ENCODE results near the gene GOLGA6L7. TPM values are rescaled to one million over a fixed set of nuclear protein-coding genes. Genes with fewer than 3 reads are reported as not detected.
A peak's percentile ranks its signal among the peaks of the same experiment; 100 is the strongest.

Gene GOLGA6L7
- total RNA-seq, 2 experiments from 2014 or later: not detected

DNA sequence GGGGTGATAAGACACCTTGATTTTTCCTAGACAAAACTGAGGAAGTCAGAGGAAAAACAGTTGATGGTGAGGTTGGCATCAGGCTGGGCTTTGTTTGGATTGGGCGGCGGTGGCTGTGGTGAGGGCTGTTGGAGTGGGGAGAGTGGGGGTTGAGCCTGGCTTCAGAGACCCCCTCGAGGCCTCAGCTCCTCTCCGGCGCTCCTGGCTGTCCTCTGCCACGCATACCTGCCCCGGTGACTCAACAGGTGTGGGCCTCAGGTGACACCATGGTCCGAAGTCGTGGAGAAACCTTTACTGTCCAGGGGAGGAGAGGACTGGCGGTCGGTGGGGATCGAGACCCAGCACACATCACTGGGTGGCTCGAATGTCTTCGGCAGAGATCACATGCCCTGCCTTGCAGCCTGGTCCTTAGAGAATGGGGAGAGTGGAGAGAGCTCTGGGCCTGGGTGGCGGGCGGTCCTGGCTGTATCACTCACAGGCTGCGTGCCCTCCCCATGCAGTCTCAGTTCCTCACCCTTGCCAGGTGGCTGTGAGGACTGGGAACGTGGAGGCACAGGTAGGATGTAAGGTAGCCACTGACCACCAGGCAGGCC lies 40.0 kb upstream of the GOLGA6L7 start:
- Mint-ChIP-seq H3K4me3 (peak overlapping the region; percentile 83), H3K27ac (peak overlapping the region; percentile 85), H3K27me3 (no peaks in the 10 kb centered on the region), H3K4me1 (peaks cover 58% of the 10 kb centered on the region), H3K9me3 (no peaks in the 10 kb centered on the region), H3K36me3 (peaks cover 8% of the 10 kb centered on the region)
- no peak for DNase-seq

DNA sequence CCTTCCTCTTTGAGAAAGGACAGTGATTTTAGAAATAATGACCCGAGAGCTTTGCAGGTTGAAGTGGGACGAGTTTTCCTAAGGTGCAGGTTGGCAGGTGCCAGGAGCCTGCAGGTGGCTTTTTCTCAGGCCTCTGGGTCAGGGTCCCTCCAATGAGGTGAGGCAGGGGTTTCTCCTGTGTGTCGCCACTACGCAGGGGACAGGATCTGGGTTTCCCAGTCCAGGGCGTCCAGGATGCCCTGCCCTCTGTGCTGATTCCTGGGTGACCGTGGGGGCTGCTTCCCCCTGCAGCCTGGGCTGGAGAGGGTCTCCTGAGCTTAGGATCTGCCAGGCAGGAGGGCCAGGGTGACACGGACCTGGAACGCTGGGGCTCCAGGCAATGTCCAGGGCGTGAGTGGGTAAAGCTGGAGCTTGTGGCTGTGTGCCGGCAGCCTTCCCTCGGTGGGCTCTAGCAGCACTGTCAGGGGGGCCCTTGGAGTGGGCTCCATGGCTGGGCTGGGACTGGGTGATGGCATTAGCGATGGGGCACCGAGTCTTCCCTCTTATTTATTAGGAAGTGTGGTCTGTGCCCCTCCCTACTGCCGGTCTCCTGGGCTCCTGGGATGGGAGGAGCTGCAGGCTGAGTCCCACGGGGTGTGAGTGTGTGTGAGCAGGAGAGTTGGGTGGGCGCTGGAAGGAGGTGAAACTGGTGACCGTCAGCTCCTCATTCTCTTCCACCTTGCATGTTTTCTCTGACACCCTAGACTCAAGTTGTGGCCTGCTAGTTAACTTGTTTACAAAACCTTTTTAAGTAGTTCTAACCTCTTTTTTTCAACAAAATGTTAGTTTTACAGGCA lies 39.1 kb upstream of the GOLGA6L7 start:
- DNase-seq: no peak
- Mint-ChIP-seq H3K4me3 (peak overlapping the region; percentile 83), H3K4me1 (peaks cover 52% of the 10 kb centered on the region), H3K27ac (peak overlapping the region; percentile 85), H3K27me3 (no peaks in the 10 kb centered on the region), H3K9me3 (no peaks in the 10 kb centered on the region), H3K36me3 (peaks cover 8% of the 10 kb centered on the region)

DNA sequence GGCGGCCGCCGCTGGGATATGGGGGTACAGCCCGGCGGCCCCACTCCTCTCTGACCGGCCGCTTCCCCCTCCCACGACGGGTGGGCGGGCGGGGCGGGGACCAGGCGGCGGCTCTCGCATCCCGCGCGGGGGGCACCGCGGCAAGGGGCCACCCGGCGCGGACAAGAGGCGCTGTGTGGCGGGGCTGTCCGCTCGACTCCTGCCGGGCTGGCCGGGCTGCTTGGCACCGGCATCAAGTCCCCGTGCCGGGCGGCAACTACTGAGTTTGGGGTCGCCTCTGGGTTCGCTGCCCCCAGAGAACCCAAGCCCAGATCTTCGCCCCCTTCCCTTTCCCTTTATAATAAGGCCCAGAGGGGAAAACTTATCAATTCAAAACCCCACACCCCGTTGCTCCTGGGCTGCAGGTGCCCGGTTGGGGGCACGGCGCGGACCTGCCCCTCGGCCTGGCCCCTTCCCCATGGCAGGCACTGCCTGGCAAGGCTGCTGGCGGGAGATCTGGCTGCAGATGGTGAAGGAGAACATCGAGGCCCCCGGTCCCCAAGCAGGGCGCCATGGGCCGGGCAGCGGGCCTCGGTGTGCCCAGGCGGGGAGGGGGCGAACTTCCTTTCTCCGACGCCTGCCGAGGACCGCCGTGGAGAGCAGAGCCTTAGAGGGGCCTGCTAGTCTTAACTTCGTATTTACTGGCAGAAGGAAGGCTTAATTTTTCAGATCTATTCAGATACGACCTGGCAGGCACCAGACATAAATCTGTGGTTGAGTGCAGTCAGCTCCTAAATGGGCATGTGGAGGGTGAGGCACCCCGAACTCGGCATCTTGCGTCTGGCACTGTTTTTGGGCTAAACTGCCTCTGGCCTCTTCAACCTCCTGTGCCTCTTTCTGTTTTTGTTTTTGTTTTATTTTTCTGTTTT lies 38.2 kb upstream of the GOLGA6L7 start:
- peaks cover 50% of the 10 kb centered on the region for H3K4me1 Mint-ChIP-seq
- peak; percentile 32 for DNase-seq
- no peaks in the 10 kb centered on the region for H3K9me3 Mint-ChIP-seq
- peaks cover 8% of the 10 kb centered on the region for H3K36me3 Mint-ChIP-seq
- H3K27me3 Mint-ChIP-seq: no peaks in the 10 kb centered on the region
- peak overlapping the region; percentile 85 for H3K27ac Mint-ChIP-seq
- H3K4me3 Mint-ChIP-seq: peak overlapping the region; percentile 83

DNA sequence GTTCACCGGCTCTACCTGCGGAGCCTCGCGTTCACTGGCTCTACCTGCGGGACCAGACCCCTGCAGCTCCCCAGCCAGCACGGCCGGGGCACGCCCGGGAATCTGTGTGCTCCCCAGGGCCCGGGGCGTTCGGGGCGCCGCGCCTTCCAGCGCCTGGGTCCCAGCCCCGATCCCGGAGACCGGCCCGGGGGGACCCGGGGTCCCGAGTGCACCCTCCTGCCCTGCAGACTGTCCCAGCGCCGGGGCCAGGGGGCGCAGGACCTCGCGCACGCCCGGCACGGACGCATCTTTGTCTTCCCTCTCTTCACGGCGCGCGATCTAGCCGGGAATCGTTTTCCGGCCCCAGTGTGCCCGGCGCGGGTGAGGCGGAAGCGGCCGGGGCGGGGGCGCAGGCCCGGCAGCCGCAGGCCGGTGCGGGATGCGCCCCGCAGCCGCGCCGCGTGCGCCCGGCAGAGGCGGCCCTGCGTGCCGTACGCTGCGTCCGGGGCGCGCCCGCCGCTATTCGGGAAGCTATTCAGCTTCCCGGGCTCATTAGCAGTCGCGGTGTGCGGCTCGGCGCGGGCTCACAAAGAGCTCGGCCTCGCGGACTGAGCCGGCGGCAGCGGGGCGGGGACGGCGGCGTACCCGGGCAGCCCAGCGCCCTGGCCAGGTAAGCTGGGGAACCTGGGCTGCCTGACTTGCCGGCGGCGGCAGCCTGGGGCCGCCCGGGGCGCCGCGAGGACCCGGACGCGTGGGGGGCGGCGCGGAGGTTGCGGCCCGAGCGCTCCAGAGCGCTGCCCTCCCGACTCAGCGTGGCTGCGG lies 37.4 kb upstream of the GOLGA6L7 start, which contains the start of gene APBA2:
Gene APBA2, plus strand, starts transcription at position 345 of the 801 bp plus-strand sequence. CDS start 167,911 bp downstream, outside the sequence.
- peak; percentile 61 for DNase-seq
- Mint-ChIP-seq H3K9me3 (no peaks in the 10 kb centered on the region), H3K27ac (peak within 1 kb of the TSS; percentile 85)

DNA sequence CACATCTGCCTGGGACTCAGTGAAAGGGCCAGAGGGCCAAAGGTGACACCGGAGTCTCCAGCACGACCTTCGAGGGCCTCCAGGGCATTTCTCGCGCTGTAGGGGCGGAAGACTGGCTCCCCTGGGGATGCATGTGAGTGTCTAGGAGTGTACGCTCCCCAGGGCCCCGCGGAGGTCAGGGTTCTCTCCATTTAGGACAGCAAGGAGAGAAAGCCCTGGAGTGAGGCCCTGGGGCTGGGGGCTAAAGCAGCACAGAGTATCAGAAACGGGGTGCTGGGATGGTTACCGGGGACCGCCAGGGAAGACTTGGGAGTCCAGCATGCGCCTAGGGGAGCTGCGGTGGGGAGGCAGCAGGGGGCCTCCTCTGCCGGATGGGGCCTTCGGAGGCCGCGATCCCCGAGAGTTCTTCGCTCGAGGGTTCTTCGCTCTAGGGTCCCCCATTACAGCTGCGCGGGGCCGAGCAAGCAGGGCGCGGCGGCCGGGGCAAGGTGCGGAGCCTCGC lies 36.7 kb upstream of the GOLGA6L7 start:
- H3K4me1 Mint-ChIP-seq: peaks cover 38% of the 10 kb centered on the region
- peak overlapping the region; percentile 29 for H3K27ac Mint-ChIP-seq
- H3K4me3 Mint-ChIP-seq: peak overlapping the region; percentile 74

More for the DNA sequence above, 37.4 kb upstream of the GOLGA6L7 start, which contains the start of gene APBA2:
- Mint-ChIP-seq H3K27me3 (no peaks in the 10 kb centered on the region), H3K4me1 (peaks cover 45% of the 10 kb centered on the region), H3K4me3 (peak within 1 kb of the TSS; percentile 83), H3K36me3 (peaks cover 8% of the 10 kb centered on the region)

DNA sequence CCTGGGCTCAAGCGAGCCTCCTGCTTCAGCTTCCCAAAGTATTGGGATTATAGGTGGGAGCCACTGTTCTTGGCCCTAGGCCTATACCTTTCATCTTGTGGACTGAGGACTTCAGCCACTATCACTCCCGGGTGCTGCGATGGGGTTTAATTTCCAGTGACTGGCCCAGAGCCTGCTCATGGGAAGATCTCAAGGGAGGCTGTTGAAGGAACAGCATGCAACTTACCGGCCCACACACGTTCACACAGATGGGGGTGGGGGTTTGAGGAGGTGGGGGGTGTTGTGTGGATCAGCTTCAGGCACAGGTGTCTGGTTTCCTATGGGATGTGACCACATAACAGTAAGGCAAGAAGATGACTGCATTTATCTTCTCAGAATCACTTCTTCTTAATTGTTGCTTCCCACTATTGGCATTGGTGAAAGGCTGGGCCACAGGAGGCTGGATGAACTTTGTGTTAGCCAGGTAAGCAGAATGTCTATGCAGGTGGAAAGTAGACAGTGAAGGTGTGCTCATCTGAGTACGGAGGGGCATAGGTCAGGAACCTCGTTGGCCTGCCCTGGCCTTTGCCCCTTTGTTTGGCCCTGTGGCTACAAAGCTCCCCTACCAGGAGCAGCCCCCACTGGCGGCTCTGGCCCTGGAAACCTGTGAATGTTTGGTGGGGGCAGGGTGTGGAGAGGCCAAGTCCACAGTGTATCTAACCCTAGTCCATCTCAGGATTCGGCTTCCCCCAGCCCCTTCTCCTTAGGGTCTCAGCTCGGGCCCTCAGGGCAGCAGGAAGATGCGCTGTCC lies 35.9 kb upstream of the GOLGA6L7 start:
- H3K27me3 Mint-ChIP-seq: no peaks in the 10 kb centered on the region
- H3K27ac Mint-ChIP-seq: no peak overlapping the region
- H3K9me3 Mint-ChIP-seq: no peaks in the 10 kb centered on the region
- DNase-seq: no peak
- H3K4me3 Mint-ChIP-seq: peak overlapping the region; percentile 74
- H3K4me1 Mint-ChIP-seq: peaks cover 30% of the 10 kb centered on the region
- peaks cover 4% of the 10 kb centered on the region for H3K36me3 Mint-ChIP-seq

More for the DNA sequence above, 36.7 kb upstream of the GOLGA6L7 start:
- DNase-seq: no peak
- H3K9me3 Mint-ChIP-seq: no peaks in the 10 kb centered on the region
- peaks cover 6% of the 10 kb centered on the region for H3K36me3 Mint-ChIP-seq
- no peaks in the 10 kb centered on the region for H3K27me3 Mint-ChIP-seq

DNA sequence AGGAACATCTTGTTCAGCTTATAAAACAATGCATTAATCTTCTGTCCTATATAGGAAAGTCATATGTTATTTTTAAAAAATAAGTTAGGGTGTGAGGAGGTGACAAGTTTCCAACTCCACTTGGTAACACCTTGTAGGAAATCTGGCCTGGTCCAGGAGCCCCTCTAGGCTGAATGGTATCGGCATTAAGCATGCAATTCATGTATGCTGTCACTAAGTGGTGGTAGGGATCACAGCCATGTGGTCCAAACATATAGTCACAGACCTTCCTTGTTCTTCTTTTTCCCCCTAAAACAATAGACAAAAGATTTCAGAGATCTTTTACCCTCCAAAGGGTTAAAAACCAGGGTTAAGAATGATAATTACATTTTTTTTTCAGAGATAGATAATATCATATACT lies 33.2 kb upstream of the GOLGA6L7 start:
- Mint-ChIP-seq H3K9me3 (no peaks in the 10 kb centered on the region), H3K27ac (no peak overlapping the region), H3K4me3 (no peak overlapping the region), H3K36me3 (no peaks in the 10 kb centered on the region), H3K27me3 (no peaks in the 10 kb centered on the region), H3K4me1 (peaks cover 16% of the 10 kb centered on the region)
- no peak for DNase-seq

DNA sequence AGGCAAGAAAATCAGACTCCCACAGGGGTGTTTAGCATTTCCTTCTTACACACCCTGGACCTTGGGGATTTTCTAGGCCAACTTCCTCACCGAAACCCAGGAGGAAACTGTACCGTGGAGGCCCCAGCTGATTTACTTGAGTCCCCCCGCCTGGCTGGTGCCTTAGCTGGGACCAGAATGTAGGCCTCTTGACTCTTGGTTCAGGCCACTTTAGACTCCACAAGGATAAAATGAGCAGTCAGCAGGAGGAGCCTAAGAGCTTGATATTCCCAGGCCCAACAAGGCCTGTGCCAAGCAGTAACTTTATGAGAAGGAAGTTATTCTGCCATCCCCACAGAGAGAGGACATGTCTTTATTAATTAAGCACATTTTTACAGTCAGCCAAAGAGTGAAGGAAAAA lies 32.7 kb upstream of the GOLGA6L7 start:
- H3K36me3 Mint-ChIP-seq: no peaks in the 10 kb centered on the region
- no peak overlapping the region for H3K4me3 Mint-ChIP-seq
- no peaks in the 10 kb centered on the region for H3K27me3 Mint-ChIP-seq
- no peaks in the 10 kb centered on the region for H3K9me3 Mint-ChIP-seq
- H3K4me1 Mint-ChIP-seq: peaks cover 20% of the 10 kb centered on the region
- no peak for DNase-seq
- H3K27ac Mint-ChIP-seq: no peak overlapping the region

DNA sequence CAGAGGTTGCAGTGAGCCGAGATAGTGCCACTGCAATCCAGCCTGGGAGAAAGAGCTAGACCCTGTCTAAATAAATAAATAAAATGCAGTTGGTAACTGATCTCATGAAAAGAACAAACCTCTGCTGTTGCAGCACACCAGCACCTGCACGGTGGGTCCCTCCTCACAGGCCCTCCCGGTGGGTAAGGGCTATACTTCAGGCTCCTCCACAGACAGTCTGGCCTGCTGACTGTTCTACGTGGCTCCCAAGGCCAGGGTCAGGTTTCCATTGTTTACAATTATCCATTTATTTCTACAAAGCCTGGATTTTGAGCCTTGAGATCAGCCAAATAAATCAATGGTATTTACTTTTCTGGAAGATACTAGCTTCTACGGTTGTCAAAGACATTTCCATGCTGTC lies 32.2 kb upstream of the GOLGA6L7 start:
- no peak for DNase-seq
- no peak overlapping the region for H3K4me3 Mint-ChIP-seq
- no peaks in the 10 kb centered on the region for H3K9me3 Mint-ChIP-seq
- H3K27me3 Mint-ChIP-seq: no peaks in the 10 kb centered on the region
- H3K36me3 Mint-ChIP-seq: no peaks in the 10 kb centered on the region
- no peak overlapping the region for H3K27ac Mint-ChIP-seq
- peaks cover 23% of the 10 kb centered on the region for H3K4me1 Mint-ChIP-seq

DNA sequence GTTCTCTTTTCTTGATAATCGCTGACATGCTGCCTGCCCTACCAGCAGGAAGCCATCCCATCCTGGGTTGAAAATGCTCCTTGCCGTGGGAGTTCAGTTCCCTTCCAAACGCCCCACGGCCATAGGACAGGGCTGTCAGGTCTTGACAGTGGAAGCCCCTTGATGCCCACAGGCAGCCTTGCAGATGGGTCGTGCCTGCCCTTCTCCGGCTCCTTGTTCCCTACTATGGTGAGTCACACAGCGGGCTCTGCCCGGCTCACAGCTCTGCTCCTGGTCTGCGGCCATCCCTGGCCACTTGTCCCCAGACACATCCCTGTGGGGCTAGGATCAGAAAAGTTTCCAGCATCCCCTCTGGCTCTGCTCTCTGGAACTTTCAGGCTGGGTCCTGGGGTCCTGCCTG lies 31.1 kb upstream of the GOLGA6L7 start:
- Mint-ChIP-seq H3K4me1 (peaks cover 21% of the 10 kb centered on the region), H3K27ac (no peak overlapping the region), H3K9me3 (no peaks in the 10 kb centered on the region), H3K27me3 (no peaks in the 10 kb centered on the region), H3K4me3 (no peak overlapping the region), H3K36me3 (no peaks in the 10 kb centered on the region)
- DNase-seq: no peak

DNA sequence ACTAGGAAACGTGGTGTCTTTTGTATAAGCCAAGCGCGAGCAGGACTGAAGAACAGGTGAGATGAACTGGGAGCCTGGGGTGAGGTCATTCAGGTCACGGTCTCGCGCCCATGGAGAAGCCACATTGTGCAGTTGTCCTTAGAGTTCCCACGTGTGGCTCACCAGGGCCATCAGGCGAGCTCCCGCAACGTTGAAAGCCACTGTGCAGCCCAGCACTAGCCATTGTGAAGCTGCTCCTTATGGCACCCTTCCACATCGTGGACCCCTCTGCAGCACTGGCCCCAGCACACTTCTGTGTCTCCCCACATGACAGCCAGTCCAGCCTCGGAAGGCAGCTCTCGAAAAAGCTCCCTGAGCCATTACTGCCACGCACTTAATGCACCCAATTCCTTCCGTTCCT lies 29.8 kb upstream of the GOLGA6L7 start:
- Mint-ChIP-seq H3K36me3 (no peaks in the 10 kb centered on the region), H3K27ac (no peak overlapping the region), H3K27me3 (no peaks in the 10 kb centered on the region), H3K4me1 (peaks cover 24% of the 10 kb centered on the region), H3K4me3 (no peak overlapping the region), H3K9me3 (no peaks in the 10 kb centered on the region)
- DNase-seq: no peak

DNA sequence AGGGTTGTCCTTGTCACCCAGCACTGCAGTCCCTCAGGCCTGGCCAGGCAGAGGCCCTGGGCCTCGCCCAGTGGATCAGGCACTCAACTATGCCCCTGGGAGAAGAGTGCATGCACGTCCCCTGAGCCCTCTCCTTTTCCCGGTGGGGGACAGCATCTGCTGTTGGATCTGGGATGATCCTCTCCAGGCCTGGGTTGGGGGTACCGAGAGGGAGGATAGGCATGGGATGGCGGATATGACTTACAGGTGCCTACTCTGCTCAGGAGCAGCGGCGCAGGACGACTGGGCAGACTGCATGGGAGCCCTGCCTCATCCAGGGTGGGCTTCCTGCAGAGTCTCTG lies 28.4 kb upstream of the GOLGA6L7 start:
- Mint-ChIP-seq H3K36me3 (no peaks in the 10 kb centered on the region), H3K27me3 (no peaks in the 10 kb centered on the region), H3K27ac (no peak overlapping the region), H3K9me3 (no peaks in the 10 kb centered on the region), H3K4me1 (peaks cover 19% of the 10 kb centered on the region), H3K4me3 (no peak overlapping the region)
- no peak for DNase-seq

DNA sequence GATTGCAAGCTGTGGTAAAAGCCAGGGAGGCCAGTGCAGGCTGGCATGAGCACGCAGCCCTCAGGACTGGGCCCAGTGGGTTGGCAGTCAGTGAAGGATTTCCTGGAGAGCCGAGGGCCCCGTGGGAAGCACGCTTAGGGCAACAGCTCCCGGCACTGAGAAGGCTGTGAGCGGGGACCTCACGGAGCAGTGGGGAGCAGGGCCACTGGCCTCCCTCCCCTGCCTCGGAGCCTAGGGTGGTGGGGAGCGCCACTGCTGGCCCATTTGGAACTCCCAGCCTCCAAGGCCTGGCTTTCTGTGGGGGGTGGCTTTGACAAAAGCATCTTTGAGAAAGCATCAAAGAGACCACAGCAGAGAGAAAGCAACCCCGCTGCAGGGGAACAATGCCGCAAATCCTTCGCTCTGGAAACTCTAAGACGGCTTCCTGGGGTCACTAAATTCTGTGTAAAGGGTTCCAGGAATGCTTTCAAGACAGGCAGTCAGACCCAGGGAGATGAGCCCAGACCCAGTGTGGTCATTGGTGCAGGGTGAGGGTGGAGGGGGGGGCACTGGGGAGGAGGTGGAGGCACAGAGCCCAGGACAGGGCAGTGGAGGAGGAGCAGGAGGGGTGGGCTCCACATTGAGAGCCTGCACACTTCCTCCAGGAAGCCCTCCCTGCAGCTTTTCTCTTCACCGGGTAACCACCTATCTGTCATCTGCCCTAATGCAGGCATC lies 27.8 kb upstream of the GOLGA6L7 start:
- no peak for DNase-seq
- Mint-ChIP-seq H3K36me3 (no peaks in the 10 kb centered on the region), H3K27ac (no peak overlapping the region), H3K4me3 (no peak overlapping the region), H3K9me3 (no peaks in the 10 kb centered on the region), H3K4me1 (peaks cover 18% of the 10 kb centered on the region), H3K27me3 (no peaks in the 10 kb centered on the region)
